CD4-positive, alpha-beta T cell (primary cell): ENCODE data around the gene BDKRB2. TPM values are rescaled to one million over a fixed set of nuclear protein-coding genes. Genes with fewer than 3 reads are reported as not detected.

Experiments
- ATAC-seq: fragments of 200-7000 bp; cut with Tn5 transposase; one replicate; pipeline ENCODE4 v1.10.0; 2022; ENCODE audit warnings: mild to moderate bottlenecking; ENCODE audit not compliant: poor library complexity
- CTCF ChIA-PET: fragments of 350-600 bp; sonication (Branson Sonifier 250); formaldehyde crosslinking; loops from one replicate; lab custom pipeline; 2021; ENCODE audit warnings: antibody characterized with exemption, inconsistent platforms; lab: Charles Lee
- POLR2A ChIA-PET: fragments of 350-600 bp; sonication (Branson Sonifier 250); formaldehyde crosslinking; loops from one replicate; lab custom pipeline; 2021; ENCODE audit warnings: antibody characterized with exemption, inconsistent platforms; lab: Charles Lee
- DNase-seq, 14 experiments: peaks; one replicate each; pipeline ENCODE4 v3.0.0-alpha.2; 2013 to 2020; ENCODE audit warnings: mixed read lengths in 2 of 14
- H3K27ac ChIP-seq, 2 donors: one replicate each; pipeline versions ENCODE4 v1.5.1 to v1.7.0; 2013; ENCODE audit warnings: low read length in 2 of 2, low read depth in 1 of 2, mild to moderate bottlenecking in 1 of 2
- H3K27me3 ChIP-seq, 2 experiments: 1 replicate in 1 of 2; 2 replicates in 1 of 2; pipeline versions ENCODE4 v1.6.1 to v1.7.0; 2013; ENCODE audit warnings: low read length in 2 of 2, control low read depth in 1 of 2, mild to moderate bottlenecking in 1 of 2, moderate library complexity in 1 of 2; ENCODE audit not compliant: insufficient read depth in 2 of 2, control insufficient read depth in 1 of 2
- H3K36me3 ChIP-seq: one replicate; pipeline ENCODE4 v1.6.1; 2013; ENCODE audit warnings: low read length, control low read depth; ENCODE audit not compliant: insufficient read depth
- H3K4me1 ChIP-seq: one replicate; pipeline ENCODE4 v1.6.1; 2013; ENCODE audit warnings: low read length, control low read depth; ENCODE audit not compliant: insufficient read depth
- H3K4me3 ChIP-seq: one replicate; pipeline ENCODE4 v1.5.1; 2013; ENCODE audit warnings: mild to moderate bottlenecking, low read length, moderate library complexity
- H3K9me3 ChIP-seq, 2 experiments: 1 replicate in 1 of 2; 2 replicates in 1 of 2; pipeline versions ENCODE4 v1.6.1 to v1.7.0; 2013; ENCODE audit warnings: low read length in 2 of 2, mild to moderate bottlenecking in 2 of 2, control low read depth in 1 of 2, moderate library complexity in 1 of 2; ENCODE audit not compliant: control insufficient read depth in 1 of 2, insufficient read depth in 1 of 2
- H3K27ac Mint-ChIP-seq: one replicate; pipeline ENCODE4 v1.8.0; 2020; ENCODE audit warnings: mixed read lengths
- H3K27me3 Mint-ChIP-seq: one replicate; pipeline ENCODE4 v1.8.0; 2021; ENCODE audit warnings: mixed read lengths
- H3K36me3 Mint-ChIP-seq: one replicate; pipeline ENCODE4 v1.8.0; 2021; ENCODE audit warnings: low read depth, mixed read lengths
- H3K4me1 Mint-ChIP-seq: one replicate; pipeline ENCODE4 v1.8.0; 2021; ENCODE audit warnings: low read depth, mixed read lengths
- H3K4me3 Mint-ChIP-seq: one replicate; pipeline ENCODE4 v1.8.0; 2020; ENCODE audit warnings: mild to moderate bottlenecking, mixed read lengths
- H3K9me3 Mint-ChIP-seq: one replicate; pipeline ENCODE4 v1.8.0; 2020; ENCODE audit warnings: mixed read lengths
- intact Hi-C, 2 experiments: fragments of 100-400 bp; cut with DNase I in 1 of 2; cut with micrococcal nuclease in 1 of 2; formaldehyde crosslinking; loops; one replicate each; pipeline versions ENCODE4 v1.15.1 to v1.9.0; 2023 to 2025; cut with DNase I, micrococcal nuclease
- total RNA-seq, 174 experiments: library from RNA in 2 of 174; stranded (reverse) in 2 of 174; gene quantifications; one replicate each; pipeline ENCODE4 v1.2.3 and lab custom pipeline; 2021 to 2026
- TF ChIP-seq, protein P1 (sequence below): fragments of 200-600 bp; IDR thresholded peaks from one replicate; pipeline ENCODE4 v1.8.0; 2022; ENCODE audit warnings: antibody characterized with exemption, mild to moderate bottlenecking

Gene BDKRB2
- total RNA-seq, 2 experiments from 2014 or later: not detected

DNA sequence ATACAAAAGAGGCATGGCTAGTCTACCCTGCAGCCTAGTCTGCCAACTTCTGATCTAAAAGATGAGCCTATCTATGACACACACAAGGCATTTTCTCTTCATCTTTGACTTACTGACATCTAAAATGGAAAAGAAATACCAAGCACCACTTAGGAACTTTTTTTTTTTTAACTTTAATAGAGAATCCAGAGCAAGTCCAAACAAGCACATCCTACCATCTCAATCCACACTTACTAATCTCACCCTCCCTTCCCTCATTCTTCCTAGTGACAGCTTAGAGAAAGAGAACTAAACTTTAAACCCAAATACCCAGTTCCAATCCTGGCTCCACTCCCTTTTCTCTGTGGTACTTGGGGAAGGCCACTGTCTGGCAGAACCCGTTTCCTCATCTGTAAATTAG lies 83.2 kb downstream of the BDKRB2 start:
- H3K27me3 ChIP-seq: no peaks in the 10 kb centered on the region
- POLR2A ChIA-PET: no interaction called here
- H3K4me3 ChIP-seq: no peak overlapping the region
- no peak for ATAC-seq
- H3K9me3 ChIP-seq: no peaks in the 10 kb centered on the region
- peaks cover 79% of the 10 kb centered on the region for H3K36me3 Mint-ChIP-seq
- no peak overlapping the region for H3K27ac ChIP-seq
- intact Hi-C loops: no loop called here
- no peak overlapping the region for H3K4me3 Mint-ChIP-seq
- H3K27ac Mint-ChIP-seq: no peak overlapping the region
- H3K4me1 Mint-ChIP-seq: no peaks in the 10 kb centered on the region
- no peaks in the 10 kb centered on the region for H3K4me1 ChIP-seq
- DNase-seq: no peak
- H3K36me3 ChIP-seq: peaks cover 58% of the 10 kb centered on the region
- H3K9me3 Mint-ChIP-seq: no peaks in the 10 kb centered on the region
- TF ChIP-seq, protein P1, sequence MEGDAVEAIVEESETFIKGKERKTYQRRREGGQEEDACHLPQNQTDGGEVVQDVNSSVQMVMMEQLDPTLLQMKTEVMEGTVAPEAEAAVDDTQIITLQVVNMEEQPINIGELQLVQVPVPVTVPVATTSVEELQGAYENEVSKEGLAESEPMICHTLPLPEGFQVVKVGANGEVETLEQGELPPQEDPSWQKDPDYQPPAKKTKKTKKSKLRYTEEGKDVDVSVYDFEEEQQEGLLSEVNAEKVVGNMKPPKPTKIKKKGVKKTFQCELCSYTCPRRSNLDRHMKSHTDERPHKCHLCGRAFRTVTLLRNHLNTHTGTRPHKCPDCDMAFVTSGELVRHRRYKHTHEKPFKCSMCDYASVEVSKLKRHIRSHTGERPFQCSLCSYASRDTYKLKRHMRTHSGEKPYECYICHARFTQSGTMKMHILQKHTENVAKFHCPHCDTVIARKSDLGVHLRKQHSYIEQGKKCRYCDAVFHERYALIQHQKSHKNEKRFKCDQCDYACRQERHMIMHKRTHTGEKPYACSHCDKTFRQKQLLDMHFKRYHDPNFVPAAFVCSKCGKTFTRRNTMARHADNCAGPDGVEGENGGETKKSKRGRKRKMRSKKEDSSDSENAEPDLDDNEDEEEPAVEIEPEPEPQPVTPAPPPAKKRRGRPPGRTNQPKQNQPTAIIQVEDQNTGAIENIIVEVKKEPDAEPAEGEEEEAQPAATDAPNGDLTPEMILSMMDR: no peak
- no peaks in the 10 kb centered on the region for H3K27me3 Mint-ChIP-seq
- CTCF ChIA-PET: interaction anchor here (1.0 kb wide), 1 partner anchor 13 kb away, joined by 3 read pairs; no protein-coding TSS in a partner anchor

Other genes starting within 250 kb of the BDKRB2 start
- gene C14orf132, start 165.5 kb upstream of the BDKRB2 start, total RNA-seq: 1 to 10 TPM; 2.0 to 2.4 TPM
- not detected for gene BDKRB1, start 51.4 kb downstream of the BDKRB2 start, total RNA-seq
- 10 to 100 TPM; 20.1 to 20.2 TPM for gene ATG2B, start 158.5 kb downstream of the BDKRB2 start, total RNA-seq
- gene GSKIP, start 158.7 kb downstream of the BDKRB2 start, total RNA-seq: 10 to 100 TPM; 10.3 to 11.9 TPM
- gene AK7, start 187.3 kb downstream of the BDKRB2 start, total RNA-seq: not detected